HCT116 (cell line): Measurements from ENCODE around the gene SKI. TPM values are rescaled to one million over a fixed set of nuclear protein-coding genes. Genes with fewer than 3 reads are reported as not detected.
A peak's percentile ranks its signal among the peaks of the same experiment; 100 is the strongest.

Experiments
- ATAC-seq: fragments of 200-7000 bp; cut with Tn5 transposase; 2 replicates; pipeline ENCODE4 v1.9.1; 2020; ENCODE audit warnings: mild to moderate bottlenecking, moderate library complexity
- BruUV-seq: library from RNA; stranded (reverse); fragments of 400-500 nt; replicated peaks from 2 replicates; lab custom pipeline; 2021; lab: Mats Ljungman, UMichigan
- CTCF ChIA-PET: fragments of 300-600 bp; sonication (Branson Sonifier 250); formaldehyde crosslinking; loops from one replicate; lab custom pipeline; 2021; ENCODE audit warnings: antibody characterized with exemption; lab: Charles Lee
- POLR2A ChIA-PET: fragments of 300-600, 350-600 bp; sonication (Branson Sonifier 250); formaldehyde crosslinking; loops from one replicate; lab custom pipeline; 2021; ENCODE audit warnings: antibody characterized with exemption; lab: Charles Lee
- RAD21 ChIA-PET, 2 experiments: fragments of 300-600 bp; sonication (Branson Sonifier 250); formaldehyde crosslinking; loops; one replicate each; lab custom pipeline; 2023; ENCODE audit warnings: low total read pairs in 2 of 2; ENCODE audit not compliant: uncharacterized antibody in 2 of 2, unreplicated experiment in 2 of 2, low non-redundant PET in 1 of 2; lab: Charles Lee
- DNase-seq: peaks from one replicate; pipeline ENCODE4 v3.0.0-alpha.2; 2010; ENCODE audit warnings: low read depth, low spot score
- H2AFZ ChIP-seq: fragments of 200-600 bp; shearing (Covaris generic), sonication (generic); 2 replicates; pipeline ENCODE4 v1.6.1; 2017; ENCODE audit warnings: low read depth, mixed run types, mixed read lengths, antibody characterized with exemption, low read length; ENCODE audit not compliant: poor library complexity, severe bottlenecking
- H3K27ac ChIP-seq: 2 replicates; pipeline ENCODE4 v1.5.1; 2012; ENCODE audit warnings: low read depth, low read length
- H3K27me3 ChIP-seq: fragments of 200-600 bp; sonication (generic); 2 replicates; pipeline ENCODE4 v1.6.1; 2016; ENCODE audit warnings: mixed run types, low read length, mixed read lengths; ENCODE audit not compliant: insufficient read depth
- H3K36me3 ChIP-seq, 2 experiments: fragments of 200-500 bp in 1 of 2; fragments of 200-600 bp in 1 of 2; sonication (Bioruptor generic) in 1 of 2; sonication (generic) in 1 of 2; 2 replicates each; pipeline versions ENCODE4 v1.5.1 to v1.6.1; 2014 to 2016; ENCODE audit warnings: low read length in 2 of 2, inconsistent platforms in 1 of 2, mixed read lengths in 1 of 2, mixed run types in 1 of 2; ENCODE audit not compliant: insufficient read depth in 2 of 2, control insufficient read depth in 1 of 2
- H3K4me1 ChIP-seq, 2 experiments: fragments of 200-600 bp in 1 of 2; sonication (generic) in 1 of 2; 2 replicates each; pipeline versions ENCODE4 v1.5.1 to v1.6.1; 2012 to 2017; ENCODE audit warnings: low read length in 2 of 2, inconsistent platforms in 1 of 2, mild to moderate bottlenecking in 1 of 2, mixed read lengths in 1 of 2, mixed run types in 1 of 2, moderate library complexity in 1 of 2; ENCODE audit not compliant: insufficient read depth in 2 of 2, control insufficient read depth in 1 of 2
- H3K4me2 ChIP-seq: fragments of 200-600 bp; sonication (generic); 2 replicates; pipeline ENCODE4 v1.6.1; 2017; ENCODE audit warnings: mixed run types, low read length, mixed read lengths
- H3K4me3 ChIP-seq, 2 experiments: fragments of 200-600 bp in 1 of 2; sonication (generic) in 1 of 2; replicated peaks in 1 of 2; 2 replicates each; pipeline ENCODE4 v1.5.1; 2011 to 2016; ENCODE audit warnings: low read length in 2 of 2, control low read depth in 1 of 2, low read depth in 1 of 2, mild to moderate bottlenecking in 1 of 2, mixed read lengths in 1 of 2, mixed run types in 1 of 2
- H3K79me2 ChIP-seq: fragments of 200-600 bp; sonication (generic); 2 replicates; pipeline ENCODE4 v1.6.1; 2017; ENCODE audit warnings: mild to moderate bottlenecking, mixed run types, low read length, moderate library complexity, mixed read lengths; ENCODE audit not compliant: insufficient read depth
- H3K9ac ChIP-seq: fragments of 200-600 bp; sonication (generic); 2 replicates; pipeline ENCODE4 v1.6.1; 2016; ENCODE audit warnings: low read length, mixed read lengths
- H3K9me2 ChIP-seq: fragments of 200-600 bp; sonication (generic), shearing (Covaris generic); 2 replicates; pipeline ENCODE4 v1.6.1; 2017; ENCODE audit warnings: mixed run types, mild to moderate bottlenecking, moderate library complexity; ENCODE audit not compliant: insufficient read depth
- H3K9me3 ChIP-seq, 2 experiments: fragments of 200-500 bp in 1 of 2; fragments of 200-600 bp in 1 of 2; sonication (Bioruptor generic) in 1 of 2; sonication (generic) in 1 of 2; 2 replicates each; pipeline ENCODE4 v1.6.1; 2014 to 2017; ENCODE audit warnings: low read length in 2 of 2, mixed read lengths in 2 of 2, inconsistent platforms in 1 of 2, low read depth in 1 of 2, mild to moderate bottlenecking in 1 of 2, mixed run types in 1 of 2, moderate library complexity in 1 of 2; ENCODE audit not compliant: control insufficient read depth in 1 of 2, insufficient read depth in 1 of 2
- H4K20me1 ChIP-seq: fragments of 200-600 bp; sonication (generic), shearing (Covaris generic); 2 replicates; pipeline ENCODE4 v1.6.1; 2017; ENCODE audit warnings: mixed run types, mild to moderate bottlenecking, moderate library complexity; ENCODE audit not compliant: insufficient read depth
- CTCF ChIP-seq, 3 experiments: fragments of 200-600 bp in 1 of 3; sonication (generic) in 1 of 3; IDR thresholded peaks in 2 of 3; conservative IDR thresholded peaks in 1 of 3; 2 replicates each; pipeline ENCODE4 v1.5.1; 2012 to 2017; ENCODE audit warnings: low read depth in 2 of 3, low read length in 2 of 3, antibody characterized with exemption in 1 of 3, borderline replicate concordance in 1 of 3, control low read depth in 1 of 3, mild to moderate bottlenecking in 1 of 3, mixed read lengths in 1 of 3, mixed run types in 1 of 3, moderate library complexity in 1 of 3; ENCODE audit not compliant: insufficient read depth in 1 of 3
- EGR1 ChIP-seq: IDR thresholded peaks from 2 replicates; pipeline ENCODE4 v1.6.1; 2012; ENCODE audit warnings: low read depth
- ELF1 ChIP-seq: IDR thresholded peaks from 2 replicates; pipeline ENCODE4 v1.6.1; 2012; ENCODE audit warnings: low read depth, borderline replicate concordance
- EZH2phosphoT487 ChIP-seq: fragments of 200-600 bp; IDR thresholded peaks from 2 replicates; pipeline ENCODE4 v1.6.1; 2018; ENCODE audit warnings: antibody characterized with exemption, borderline replicate concordance
- POLR2AphosphoS5 ChIP-seq: IDR thresholded peaks from 2 replicates; pipeline ENCODE4 v1.6.1; 2011; ENCODE audit warnings: mild to moderate bottlenecking, low read depth, low read length, moderate library complexity
- ZBTB33 ChIP-seq: IDR thresholded peaks from 2 replicates; pipeline ENCODE4 v1.6.1; 2011; ENCODE audit warnings: mild to moderate bottlenecking, low read length, moderate library complexity; ENCODE audit not compliant: insufficient replicate concordance; ENCODE audit errors: extremely low read depth
- ZNF274 ChIP-seq: fragments of 200-500 bp; sonication (Bioruptor generic); IDR thresholded peaks from 2 replicates; pipeline ENCODE4 v1.6.1; 2014; ENCODE audit warnings: mild to moderate bottlenecking, low read depth, low read length, inconsistent platforms
- intact Hi-C: fragments of 100-400 bp; cut with micrococcal nuclease; formaldehyde crosslinking; loops from 2 replicates; pipeline ENCODE4 v1.10.0; 2022
- total RNA-seq: library from RNA; stranded (reverse); gene quantifications from one replicate; pipeline ENCODE4 v1.2.1, GENCODE V29; 2021; ENCODE audit not compliant: unreplicated experiment

SKI gene
- total RNA-seq, 1 experiment from 2014 or later, result 56.2 TPM

GRCh38 chr1:2205191-2205952 is 22.7 kb upstream of the SKI start:
- Histone ChIP-seq H3K27ac (peak overlapping the region; percentile 71; the same call in 1 of the 2 replicates), H3K79me2 (no peaks in the 10 kb centered on the region), H3K36me3 (no peaks in the 10 kb centered on the region), H3K27me3 (no peaks in the 10 kb centered on the region), H3K9me3 (no peaks in the 10 kb centered on the region), H3K9me2 (no peaks in the 10 kb centered on the region), H3K4me2 (peak overlapping the region; percentile 92), H4K20me1 (no peaks in the 10 kb centered on the region), H3K4me1 (peaks cover 21 to 37% of the 10 kb centered on the region in 2 experiments), H3K4me3 (peak overlapping the region; percentile 33 to 57), H2AFZ (no peak overlapping the region), H3K9ac (peak overlapping the region; percentile 52)
- ChIA-PET RAD21 (interaction anchor here (0.5 to 0.7 kb wide), 2 partner anchors 186 to 1226 kb away, joined by 3 to 6 read pairs; partner anchors contain the start of genes MORN1 (in 1 of the 2) and RER1 (in 1 of the 2)), POLR2A (interaction anchor here (0.6 to 0.9 kb wide), 3 partner anchors 16 to 106 kb away, joined by 3 to 5 read pairs (median 4); no protein-coding TSS in a partner anchor), CTCF (interaction anchor here (0.6 to 2.5 kb wide), 3 partner anchors 10 to 176 kb away, joined by 4 to 16 read pairs (median 9); partner anchors contain the start of gene FAAP20)
- intact Hi-C loops, result no loop called here
- ATAC-seq (peak; percentile 86), DNase-seq (peak; percentile 86)
- no TSS peak for BruUV-seq
- TF ChIP-seq ZNF274 (no peak), EGR1 (no peak), EZH2phosphoT487 (no peak), ZBTB33 (no peak), CTCF (IDR thresholded peaks at IDR 0.05 in 2 of 3, conservative IDR thresholded peaks at IDR 0.05 in 1 of 3; ENCODE audit: borderline replicate concordance in 1 of 3, insufficient read depth in 1 of 3, low read depth in 2 of 3, low read length in 2 of 3) (no peak), ELF1 (no peak), POLR2AphosphoS5 (peak; percentile 60)
